Astrocyte of the cerebellum (primary cell): ENCODE results near the gene ITGA4.

Experiments
- DNase-seq: peaks from one replicate; pipeline ENCODE4 v3.0.0-alpha.2; 2011; ENCODE audit warnings: low read depth
- H3K4me3 ChIP-seq: 2 replicates; pipeline ENCODE4 v1.5.1; 2011; ENCODE audit warnings: mild to moderate bottlenecking, low read depth, low read length, moderate library complexity
- in situ Hi-C: cut with HindIII; loops from 2 replicates; pipeline ENCODE4 v1.10.0; 2017; ENCODE audit warnings: low sequenced_read_pairs
- TF ChIP-seq, protein P1 (sequence below): IDR thresholded peaks from 2 replicates; pipeline ENCODE4 v1.5.1; 2012; ENCODE audit warnings: low read length, low read depth, moderate library complexity, mild to moderate bottlenecking; ENCODE audit errors: missing control alignments

Gene ITGA4

DNA sequence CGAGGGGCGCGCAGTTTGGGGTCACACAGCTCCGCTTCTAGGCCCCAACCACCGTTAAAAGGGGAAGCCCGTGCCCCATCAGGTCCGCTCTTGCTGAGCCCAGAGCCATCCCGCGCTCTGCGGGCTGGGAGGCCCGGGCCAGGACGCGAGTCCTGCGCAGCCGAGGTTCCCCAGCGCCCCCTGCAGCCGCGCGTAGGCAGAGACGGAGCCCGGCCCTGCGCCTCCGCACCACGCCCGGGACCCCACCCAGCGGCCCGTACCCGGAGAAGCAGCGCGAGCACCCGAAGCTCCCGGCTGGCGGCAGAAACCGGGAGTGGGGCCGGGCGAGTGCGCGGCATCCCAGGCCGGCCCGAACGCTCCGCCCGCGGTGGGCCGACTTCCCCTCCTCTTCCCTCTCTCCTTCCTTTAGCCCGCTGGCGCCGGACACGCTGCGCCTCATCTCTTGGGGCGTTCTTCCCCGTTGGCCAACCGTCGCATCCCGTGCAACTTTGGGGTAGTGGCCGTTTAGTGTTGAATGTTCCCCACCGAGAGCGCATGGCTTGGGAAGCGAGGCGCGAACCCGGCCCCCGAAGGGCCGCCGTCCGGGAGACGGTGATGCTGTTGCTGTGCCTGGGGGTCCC is at the start of gene ITGA4:
TSS of gene ITGA4 (plus strand) at position 266 of the 620 bp plus-strand sequence. CDS start at position 535, 269 bp downstream.
- in situ Hi-C loops: loop anchor here (25.0 kb wide), 1 partner anchor 345 kb away; no protein-coding TSS in a partner anchor

DNA sequence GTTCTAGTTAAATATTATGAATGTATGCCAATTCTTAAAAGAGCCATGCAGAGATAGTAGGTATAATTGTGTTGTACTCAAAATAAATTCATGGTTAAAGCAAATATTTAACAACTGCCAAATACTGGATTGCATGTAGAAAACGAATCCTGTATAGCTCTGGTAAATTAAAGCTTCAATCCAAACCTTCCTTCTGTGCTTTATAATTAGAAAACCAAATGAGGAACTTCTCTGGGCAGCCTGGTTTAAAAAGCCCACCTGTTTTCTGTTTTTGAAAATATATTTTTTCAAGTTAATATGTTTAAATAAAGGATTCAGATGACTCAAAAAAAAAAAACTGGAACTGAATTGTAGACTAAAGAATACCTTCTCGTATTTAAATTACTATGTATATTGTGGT is 48.3 kb upstream of the ITGA4 start:
- DNase-seq: no peak
- in situ Hi-C loops: no loop called here
- TF ChIP-seq, protein P1, sequence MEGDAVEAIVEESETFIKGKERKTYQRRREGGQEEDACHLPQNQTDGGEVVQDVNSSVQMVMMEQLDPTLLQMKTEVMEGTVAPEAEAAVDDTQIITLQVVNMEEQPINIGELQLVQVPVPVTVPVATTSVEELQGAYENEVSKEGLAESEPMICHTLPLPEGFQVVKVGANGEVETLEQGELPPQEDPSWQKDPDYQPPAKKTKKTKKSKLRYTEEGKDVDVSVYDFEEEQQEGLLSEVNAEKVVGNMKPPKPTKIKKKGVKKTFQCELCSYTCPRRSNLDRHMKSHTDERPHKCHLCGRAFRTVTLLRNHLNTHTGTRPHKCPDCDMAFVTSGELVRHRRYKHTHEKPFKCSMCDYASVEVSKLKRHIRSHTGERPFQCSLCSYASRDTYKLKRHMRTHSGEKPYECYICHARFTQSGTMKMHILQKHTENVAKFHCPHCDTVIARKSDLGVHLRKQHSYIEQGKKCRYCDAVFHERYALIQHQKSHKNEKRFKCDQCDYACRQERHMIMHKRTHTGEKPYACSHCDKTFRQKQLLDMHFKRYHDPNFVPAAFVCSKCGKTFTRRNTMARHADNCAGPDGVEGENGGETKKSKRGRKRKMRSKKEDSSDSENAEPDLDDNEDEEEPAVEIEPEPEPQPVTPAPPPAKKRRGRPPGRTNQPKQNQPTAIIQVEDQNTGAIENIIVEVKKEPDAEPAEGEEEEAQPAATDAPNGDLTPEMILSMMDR: no peak
- no peak overlapping the region for H3K4me3 ChIP-seq

More for the DNA sequence above, at the start of gene ITGA4:
- TF ChIP-seq, protein P1: peak; percentile 78
- H3K4me3 ChIP-seq: peak within 1 kb of the TSS; percentile 65
- peak; percentile 35 for DNase-seq

DNA sequence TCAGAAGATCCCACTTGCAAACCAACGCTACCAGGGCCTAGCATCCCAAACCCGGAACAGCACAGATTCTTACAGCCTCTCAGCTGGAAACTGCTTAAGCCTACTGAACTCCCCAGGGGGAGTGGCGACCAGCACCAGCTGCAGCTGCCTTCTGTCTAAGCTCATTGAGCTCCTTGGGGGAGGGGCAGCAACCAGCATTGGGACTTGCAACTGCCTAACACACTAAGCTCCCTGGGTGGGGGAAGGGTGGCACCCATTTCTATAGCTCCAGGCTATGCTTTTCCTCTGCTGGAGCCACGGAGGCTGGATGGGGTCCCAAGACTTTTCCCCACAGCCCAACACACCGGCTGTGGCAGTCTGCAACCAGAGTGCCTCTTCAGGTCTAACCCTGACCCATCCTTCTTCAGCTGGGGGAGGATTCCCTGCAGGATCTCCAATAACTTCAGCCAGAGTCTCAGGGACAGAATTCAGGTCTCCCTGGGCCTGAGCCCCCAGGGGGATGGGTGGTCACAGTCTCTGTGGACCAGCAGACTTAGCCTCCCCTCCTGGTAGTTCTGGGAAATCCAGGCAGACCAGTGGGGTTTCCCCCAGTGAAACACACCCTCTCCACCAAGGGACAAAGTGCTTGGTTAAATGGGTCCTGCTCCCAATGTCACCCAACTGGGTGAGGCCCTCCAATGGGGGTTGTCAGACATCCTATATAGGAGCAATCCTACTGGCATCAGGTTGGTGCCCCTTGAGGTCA is 45.9 kb upstream of the ITGA4 start:
- DNase-seq: no peak

DNA sequence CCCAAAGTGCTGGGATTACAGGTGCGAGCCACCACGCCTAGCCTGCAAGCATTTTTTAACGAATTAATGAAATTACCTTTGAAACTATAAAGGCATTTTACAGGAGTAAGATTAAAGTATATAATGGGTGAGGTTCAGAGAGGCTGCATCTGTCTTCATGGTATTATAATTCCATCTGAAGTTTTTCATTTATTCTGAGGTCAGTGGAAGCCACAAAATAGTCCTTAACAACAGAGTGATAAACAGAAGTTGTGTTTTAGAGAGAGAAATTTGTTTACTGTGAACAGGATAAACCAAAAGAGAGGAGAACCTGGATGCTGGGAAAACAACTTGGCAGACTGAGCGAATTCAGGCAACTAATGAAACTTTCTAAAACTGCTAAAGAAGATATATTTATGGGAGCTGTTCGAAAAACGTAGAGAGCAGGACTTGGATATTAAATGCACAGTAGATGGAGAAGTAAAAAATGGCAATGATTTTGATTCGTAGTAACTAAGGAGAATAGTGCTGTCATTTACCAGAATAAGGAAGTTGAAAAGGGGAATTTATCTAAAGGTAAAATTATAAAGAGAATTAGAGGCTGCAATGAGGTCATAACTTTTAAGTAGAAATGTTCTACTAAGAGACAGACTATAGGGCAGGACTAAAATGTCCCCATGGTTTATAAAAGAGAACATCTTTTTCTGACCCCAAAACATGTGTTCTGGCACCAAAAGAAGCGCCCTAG is 37.9 kb upstream of the ITGA4 start:
- TF ChIP-seq, protein P1: no peak
- no peak overlapping the region for H3K4me3 ChIP-seq
- no peak for DNase-seq
- in situ Hi-C loops: no loop called here

More for the DNA sequence above, 45.9 kb upstream of the ITGA4 start:
- TF ChIP-seq, protein P1: no peak
- in situ Hi-C loops: no loop called here
- H3K4me3 ChIP-seq: no peak overlapping the region

DNA sequence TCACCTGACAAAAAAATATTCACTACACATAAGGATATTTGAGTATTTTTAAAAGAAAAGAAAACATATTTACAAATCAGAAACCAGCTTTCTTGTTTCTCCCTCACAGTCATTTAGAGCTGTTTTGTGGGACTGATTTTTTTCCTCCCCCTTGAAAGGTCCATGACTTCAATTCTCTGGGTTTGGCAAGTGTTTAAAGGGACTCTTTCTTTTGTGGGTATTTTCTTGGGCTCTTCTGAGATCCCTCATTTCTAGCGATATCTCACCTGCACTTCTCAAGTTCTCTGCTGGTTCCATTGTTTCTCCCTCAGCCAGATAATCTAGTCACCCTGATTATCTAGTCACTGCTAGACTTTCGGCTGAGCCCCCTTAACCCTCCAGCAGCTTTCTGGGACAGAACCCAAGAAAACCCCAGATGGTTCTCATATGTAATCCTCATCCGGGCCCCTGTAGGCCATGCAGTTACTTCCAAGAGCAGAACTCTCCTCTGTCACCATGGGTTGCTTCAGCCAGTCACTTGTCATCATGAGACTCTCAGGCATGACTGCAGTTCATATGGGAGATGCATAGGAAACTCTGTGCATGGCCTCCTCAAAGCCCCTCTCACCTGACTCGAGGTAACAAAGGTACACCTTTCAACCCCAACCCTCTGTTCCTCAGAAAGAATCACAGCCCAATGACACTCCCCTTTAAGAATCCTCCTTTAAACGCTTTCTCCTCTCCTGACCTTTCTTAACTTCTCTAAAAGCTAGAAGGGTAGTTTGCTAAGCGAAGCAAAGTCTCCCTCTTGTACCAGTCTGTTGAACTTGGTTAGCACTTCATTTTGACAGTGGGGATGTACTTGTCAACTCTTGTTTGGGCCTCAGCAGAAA is 36.7 kb upstream of the ITGA4 start:
- no peak overlapping the region for H3K4me3 ChIP-seq
- in situ Hi-C loops: no loop called here
- DNase-seq: no peak
- TF ChIP-seq, protein P1: no peak

DNA sequence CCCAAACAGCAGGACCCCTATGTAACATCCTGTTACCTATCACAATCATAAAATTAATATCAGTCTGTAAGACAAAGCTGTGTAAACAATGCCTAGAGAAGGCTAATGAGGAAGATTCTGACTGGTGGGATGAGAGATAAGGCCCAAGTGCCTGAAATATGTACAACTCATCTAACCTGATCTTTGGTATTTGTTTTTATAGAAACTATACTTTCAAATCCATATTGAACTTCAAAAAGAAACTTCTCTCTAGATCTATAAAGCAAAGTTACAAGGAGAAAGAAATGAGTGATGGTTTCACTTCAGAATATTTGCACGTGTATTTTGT is 36.1 kb upstream of the ITGA4 start:
- TF ChIP-seq, protein P1: no peak
- no peak for DNase-seq
- no peak overlapping the region for H3K4me3 ChIP-seq
- in situ Hi-C loops: no loop called here
